ENCODE results near the gene AACS. TPM values are rescaled to one million over a fixed set of nuclear protein-coding genes. Genes with fewer than 3 reads are reported as not detected.

Gene AACS
- polyA plus RNA-seq, 1 donor from 2014 or later: 33.2 TPM

DNA sequence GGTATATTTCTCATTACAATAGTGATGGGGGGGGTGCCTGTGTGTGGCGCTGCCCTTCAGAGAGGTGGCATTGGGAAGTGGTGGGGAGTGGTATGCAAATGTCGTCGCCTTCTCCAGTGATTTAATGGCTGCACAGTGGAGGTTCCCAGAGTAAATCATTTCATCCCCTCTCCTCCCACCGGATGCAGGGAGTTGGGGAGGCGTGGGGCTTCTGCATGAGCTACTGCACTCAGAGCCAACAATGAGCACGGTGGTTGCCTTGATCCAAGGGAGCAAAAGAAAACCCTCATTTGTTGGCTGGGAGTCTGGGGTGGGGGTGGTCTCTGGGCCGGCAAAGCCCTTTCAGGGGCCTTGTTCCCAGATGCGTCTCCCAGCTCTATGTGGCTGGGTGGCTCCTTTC lies 124.3 kb downstream of the AACS start:
- Histone ChIP-seq H3K79me2 (replicated peaks; ENCODE audit: insufficient read depth, low read length) (peaks cover 12% of the 10 kb centered on the region), H3K9me2 (ENCODE audit: insufficient read depth, low read length) (no peaks in the 10 kb centered on the region), H3K4me3 (ENCODE audit: low read length) (peak overlapping the region; percentile 98), H3K4me2 (ENCODE audit: low read length) (no peak overlapping the region), H3F3A (ENCODE audit: insufficient read depth, low read length, poor library complexity, severe bottlenecking) (no peaks in the 10 kb centered on the region), H3K27ac (ENCODE audit: low read length) (no peak overlapping the region), H3K36me3 (ENCODE audit: insufficient read depth, low read length) (no peaks in the 10 kb centered on the region), H3K9me3 (ENCODE audit: low read length) (no peaks in the 10 kb centered on the region), H4K20me1 (ENCODE audit: insufficient read depth) (no peaks in the 10 kb centered on the region), H3K27me3 (ENCODE audit: insufficient read depth, low read depth, low read length) (peaks cover 40% of the 10 kb centered on the region), H2AFZ (ENCODE audit: low read depth, low read length) (no peak overlapping the region), H3K9ac (ENCODE audit: low read length) (peak overlapping the region; percentile 84)
- no peak for TF ChIP-seq EZH2 (IDR thresholded peaks at IDR 0.05; ENCODE audit: borderline replicate concordance, insufficient read depth, low read length, poor library complexity, severe bottlenecking)
- no peak for TF ChIP-seq MXI1 (conservative IDR thresholded peaks at IDR 0.05; ENCODE audit: poor library complexity, severe bottlenecking)
- no peak for TF ChIP-seq EP300 (conservative IDR thresholded peaks at IDR 0.05; ENCODE audit: poor library complexity, severe bottlenecking)
- no peak for TF ChIP-seq TAF1 (IDR thresholded peaks at IDR 0.05; ENCODE audit: low read depth)
- no peak for TF ChIP-seq POLR2AphosphoS5 (IDR thresholded peaks at IDR 0.05)

DNA sequence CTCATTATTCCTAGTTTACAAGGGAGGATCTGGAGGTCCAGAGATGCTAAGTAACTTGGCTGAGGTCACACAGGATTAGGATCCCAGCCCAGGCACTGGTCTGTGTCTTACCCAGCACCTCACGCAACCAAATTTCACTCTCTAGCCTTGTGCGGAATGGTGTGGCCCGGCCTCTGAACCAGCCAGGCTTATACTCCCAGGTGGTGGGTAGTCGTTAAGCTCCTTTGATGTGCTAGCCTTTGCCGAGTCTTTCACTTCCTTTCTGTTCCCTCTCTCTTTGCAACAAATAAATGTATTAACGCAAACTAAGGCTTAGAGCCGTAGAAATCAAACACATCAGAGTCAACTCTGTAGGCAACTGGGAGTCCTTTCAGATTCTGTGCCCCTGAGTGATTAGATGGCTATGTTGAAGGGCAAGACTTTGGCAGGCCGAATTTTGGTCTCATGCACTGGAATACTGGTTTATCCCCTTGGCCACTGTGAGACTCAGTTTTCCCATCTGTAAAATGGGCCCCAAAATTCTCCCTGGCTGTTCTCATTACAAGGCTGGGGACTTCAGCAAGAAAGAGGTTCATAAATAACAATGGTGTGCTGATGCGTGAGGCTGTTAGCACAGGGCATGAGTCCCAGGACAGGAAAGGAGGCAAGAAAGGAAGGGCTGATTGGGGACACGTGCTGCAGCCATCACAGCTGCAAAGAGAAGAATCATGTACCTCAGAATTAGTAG lies 126.3 kb downstream of the AACS start:
- Histone ChIP-seq H3K4me2 (ENCODE audit: low read length) (no peak overlapping the region), H3K9ac (ENCODE audit: low read length) (no peak overlapping the region), H3K79me2 (replicated peaks; ENCODE audit: insufficient read depth, low read length) (peaks cover 12% of the 10 kb centered on the region), H3K27me3 (ENCODE audit: insufficient read depth, low read depth, low read length) (peaks cover 33% of the 10 kb centered on the region), H3K9me3 (ENCODE audit: low read length) (no peaks in the 10 kb centered on the region), H3K36me3 (ENCODE audit: insufficient read depth, low read length) (no peaks in the 10 kb centered on the region), H3F3A (ENCODE audit: insufficient read depth, low read length, poor library complexity, severe bottlenecking) (no peaks in the 10 kb centered on the region), H4K20me1 (ENCODE audit: insufficient read depth) (no peaks in the 10 kb centered on the region), H3K27ac (ENCODE audit: low read length) (no peak overlapping the region), H3K9me2 (ENCODE audit: insufficient read depth, low read length) (no peaks in the 10 kb centered on the region), H3K4me3 (ENCODE audit: low read length) (no peak overlapping the region), H2AFZ (ENCODE audit: low read depth, low read length) (no peak overlapping the region)
- TF ChIP-seq EP300 (conservative IDR thresholded peaks at IDR 0.05; ENCODE audit: poor library complexity, severe bottlenecking) (no peak), MXI1 (conservative IDR thresholded peaks at IDR 0.05; ENCODE audit: poor library complexity, severe bottlenecking) (no peak), POLR2AphosphoS5 (IDR thresholded peaks at IDR 0.05) (no peak), TAF1 (IDR thresholded peaks at IDR 0.05; ENCODE audit: low read depth) (no peak), SMC3 (conservative IDR thresholded peaks at IDR 0.05; ENCODE audit: poor library complexity) (no peak), RAD21 (conservative IDR thresholded peaks at IDR 0.05) (no peak), EZH2 (IDR thresholded peaks at IDR 0.05; ENCODE audit: borderline replicate concordance, insufficient read depth, low read length, poor library complexity, severe bottlenecking) (no peak)
- TF ChIP-seq, protein P1, sequence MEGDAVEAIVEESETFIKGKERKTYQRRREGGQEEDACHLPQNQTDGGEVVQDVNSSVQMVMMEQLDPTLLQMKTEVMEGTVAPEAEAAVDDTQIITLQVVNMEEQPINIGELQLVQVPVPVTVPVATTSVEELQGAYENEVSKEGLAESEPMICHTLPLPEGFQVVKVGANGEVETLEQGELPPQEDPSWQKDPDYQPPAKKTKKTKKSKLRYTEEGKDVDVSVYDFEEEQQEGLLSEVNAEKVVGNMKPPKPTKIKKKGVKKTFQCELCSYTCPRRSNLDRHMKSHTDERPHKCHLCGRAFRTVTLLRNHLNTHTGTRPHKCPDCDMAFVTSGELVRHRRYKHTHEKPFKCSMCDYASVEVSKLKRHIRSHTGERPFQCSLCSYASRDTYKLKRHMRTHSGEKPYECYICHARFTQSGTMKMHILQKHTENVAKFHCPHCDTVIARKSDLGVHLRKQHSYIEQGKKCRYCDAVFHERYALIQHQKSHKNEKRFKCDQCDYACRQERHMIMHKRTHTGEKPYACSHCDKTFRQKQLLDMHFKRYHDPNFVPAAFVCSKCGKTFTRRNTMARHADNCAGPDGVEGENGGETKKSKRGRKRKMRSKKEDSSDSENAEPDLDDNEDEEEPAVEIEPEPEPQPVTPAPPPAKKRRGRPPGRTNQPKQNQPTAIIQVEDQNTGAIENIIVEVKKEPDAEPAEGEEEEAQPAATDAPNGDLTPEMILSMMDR (IDR thresholded peaks at IDR 0.05; ENCODE audit: poor library complexity, severe bottlenecking): no peak
- TF ChIP-seq, protein P2, sequence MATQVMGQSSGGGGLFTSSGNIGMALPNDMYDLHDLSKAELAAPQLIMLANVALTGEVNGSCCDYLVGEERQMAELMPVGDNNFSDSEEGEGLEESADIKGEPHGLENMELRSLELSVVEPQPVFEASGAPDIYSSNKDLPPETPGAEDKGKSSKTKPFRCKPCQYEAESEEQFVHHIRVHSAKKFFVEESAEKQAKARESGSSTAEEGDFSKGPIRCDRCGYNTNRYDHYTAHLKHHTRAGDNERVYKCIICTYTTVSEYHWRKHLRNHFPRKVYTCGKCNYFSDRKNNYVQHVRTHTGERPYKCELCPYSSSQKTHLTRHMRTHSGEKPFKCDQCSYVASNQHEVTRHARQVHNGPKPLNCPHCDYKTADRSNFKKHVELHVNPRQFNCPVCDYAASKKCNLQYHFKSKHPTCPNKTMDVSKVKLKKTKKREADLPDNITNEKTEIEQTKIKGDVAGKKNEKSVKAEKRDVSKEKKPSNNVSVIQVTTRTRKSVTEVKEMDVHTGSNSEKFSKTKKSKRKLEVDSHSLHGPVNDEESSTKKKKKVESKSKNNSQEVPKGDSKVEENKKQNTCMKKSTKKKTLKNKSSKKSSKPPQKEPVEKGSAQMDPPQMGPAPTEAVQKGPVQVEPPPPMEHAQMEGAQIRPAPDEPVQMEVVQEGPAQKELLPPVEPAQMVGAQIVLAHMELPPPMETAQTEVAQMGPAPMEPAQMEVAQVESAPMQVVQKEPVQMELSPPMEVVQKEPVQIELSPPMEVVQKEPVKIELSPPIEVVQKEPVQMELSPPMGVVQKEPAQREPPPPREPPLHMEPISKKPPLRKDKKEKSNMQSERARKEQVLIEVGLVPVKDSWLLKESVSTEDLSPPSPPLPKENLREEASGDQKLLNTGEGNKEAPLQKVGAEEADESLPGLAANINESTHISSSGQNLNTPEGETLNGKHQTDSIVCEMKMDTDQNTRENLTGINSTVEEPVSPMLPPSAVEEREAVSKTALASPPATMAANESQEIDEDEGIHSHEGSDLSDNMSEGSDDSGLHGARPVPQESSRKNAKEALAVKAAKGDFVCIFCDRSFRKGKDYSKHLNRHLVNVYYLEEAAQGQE (IDR thresholded peaks at IDR 0.05; ENCODE audit: borderline replicate concordance): no peak
